Endothelial cell of umbilical vein (primary cell): Measurements from ENCODE around the gene ZNRF1. TPM values are rescaled to one million over a fixed set of nuclear protein-coding genes. Genes with fewer than 3 reads are reported as not detected.

ENCODE experiments used
- BruUV-seq: library from RNA; stranded (reverse); fragments of 400-500 nt; replicated peaks from 2 replicates; lab custom pipeline; 2021; lab: Mats Ljungman, UMichigan
- CTCF ChIA-PET: fragments of 300-600, 350-600 bp; sonication (Branson Sonifier 250); formaldehyde crosslinking; loops from one replicate; lab custom pipeline; 2021; ENCODE audit warnings: antibody characterized with exemption, inconsistent platforms; lab: Charles Lee
- POLR2A ChIA-PET: fragments of 300-600, 350-600 bp; sonication (Branson Sonifier 250); formaldehyde crosslinking; loops from one replicate; lab custom pipeline; 2021; ENCODE audit warnings: antibody characterized with exemption, inconsistent platforms; lab: Charles Lee
- DNase-seq: peaks from one replicate; pipeline ENCODE4 v3.0.0-alpha.2; 2011; ENCODE audit warnings: low read depth, low spot score
- FAIRE-seq: peaks from 2 replicates; lab custom pipeline; 2011; peaks lifted over from hg19 to GRCh38; lab: Jason Lieb, UNC
- H2AFZ ChIP-seq: 2 replicates; pipeline ENCODE4 v1.6.0; 2012; ENCODE audit warnings: low read depth, low read length, control low read depth, inconsistent platforms
- H3K27ac ChIP-seq: 2 replicates; pipeline ENCODE4 v1.5.1; 2011; ENCODE audit warnings: low read depth, mild to moderate bottlenecking, control low read depth, low read length, moderate library complexity; ENCODE audit not compliant: insufficient read depth
- H3K27me3 ChIP-seq, 2 experiments: 2 replicates each; pipeline versions ENCODE4 v1.6.0 to v1.6.1; 2011; ENCODE audit warnings: low read length in 2 of 2, mixed read lengths in 1 of 2; ENCODE audit not compliant: control insufficient read depth in 2 of 2, insufficient read depth in 2 of 2
- H3K36me3 ChIP-seq, 2 experiments: 2 replicates in 1 of 2; 3 replicates in 1 of 2; pipeline ENCODE4 v1.5.1; 2011; ENCODE audit warnings: low read length in 2 of 2, mild to moderate bottlenecking in 1 of 2, moderate library complexity in 1 of 2; ENCODE audit not compliant: control insufficient read depth in 2 of 2, insufficient read depth in 2 of 2; ENCODE audit errors: extremely low read depth in 1 of 2
- H3K4me1 ChIP-seq: 3 replicates; pipeline ENCODE4 v1.5.1; 2011; ENCODE audit warnings: mild to moderate bottlenecking, low read length; ENCODE audit not compliant: control insufficient read depth, insufficient read depth; ENCODE audit errors: extremely low read depth
- H3K4me2 ChIP-seq: 2 replicates; pipeline ENCODE4 v1.6.1; 2011; ENCODE audit warnings: low read length, control low read depth, mixed read lengths; ENCODE audit not compliant: insufficient read depth
- H3K4me3 ChIP-seq, 3 experiments: fragments of 200-600 bp in 1 of 3; sonication (generic), shearing (Covaris generic) in 1 of 3; replicated peaks in 1 of 3; 2 replicates each; pipeline ENCODE4 v1.5.1; 2011 to 2016; ENCODE audit warnings: control low read depth in 3 of 3, low read length in 3 of 3, mild to moderate bottlenecking in 2 of 3, inconsistent platforms in 1 of 3, low read depth in 1 of 3, moderate library complexity in 1 of 3; ENCODE audit not compliant: insufficient read depth in 1 of 3
- H3K79me2 ChIP-seq: 2 replicates; pipeline ENCODE4 v1.6.0; 2012; ENCODE audit warnings: low read length, inconsistent platforms; ENCODE audit not compliant: control insufficient read depth, insufficient read depth
- H3K9ac ChIP-seq: replicated peaks from 2 replicates; pipeline ENCODE3; 2011; ENCODE audit warnings: low read length, control low read depth; ENCODE audit not compliant: insufficient read depth; ENCODE audit errors: extremely low read depth
- H3K9me1 ChIP-seq: replicated peaks from 3 replicates; pipeline ENCODE4 v1.6.0; 2011; ENCODE audit warnings: mild to moderate bottlenecking, low read length; ENCODE audit not compliant: control insufficient read depth, insufficient read depth; ENCODE audit errors: extremely low read depth
- H3K9me3 ChIP-seq: replicated peaks from 2 replicates; pipeline ENCODE4 v1.5.1; 2012; ENCODE audit warnings: low read length, inconsistent platforms; ENCODE audit not compliant: control insufficient read depth, insufficient read depth
- H4K20me1 ChIP-seq: replicated peaks from 2 replicates; pipeline ENCODE3; 2011; ENCODE audit warnings: mild to moderate bottlenecking, low read length; ENCODE audit not compliant: control insufficient read depth, insufficient read depth; ENCODE audit errors: extremely low read depth
- EZH2 ChIP-seq: IDR thresholded peaks from 2 replicates; pipeline ENCODE4 v1.6.1; 2012; ENCODE audit warnings: borderline replicate concordance, low read depth, mild to moderate bottlenecking, moderate library complexity, low read length, inconsistent platforms; ENCODE audit not compliant: severe bottlenecking
- FOS ChIP-seq: IDR thresholded peaks from 2 replicates; pipeline ENCODE4 v1.6.1; 2011; ENCODE audit warnings: mild to moderate bottlenecking, low read length, moderate library complexity, borderline replicate concordance; ENCODE audit not compliant: insufficient read depth
- GATA2 ChIP-seq: IDR thresholded peaks from 2 replicates; pipeline ENCODE4 v1.7.0; 2011; ENCODE audit warnings: low read depth, mild to moderate bottlenecking, moderate library complexity, mixed read lengths, low read length; ENCODE audit not compliant: insufficient read length, insufficient read depth
- JUN ChIP-seq: IDR thresholded peaks from 2 replicates; pipeline ENCODE4 v1.6.1; 2011; ENCODE audit warnings: borderline replicate concordance, low read depth; ENCODE audit not compliant: insufficient read length, insufficient read depth
- MYC ChIP-seq: IDR thresholded peaks from one replicate; pipeline ENCODE4 v1.6.1; 2011; ENCODE audit warnings: mild to moderate bottlenecking, low read depth, low read length
- POLR2A ChIP-seq: IDR thresholded peaks from 2 replicates; pipeline ENCODE4 v1.6.1; 2012; ENCODE audit warnings: low read depth, mild to moderate bottlenecking, control low read depth, low read length
- POLR2AphosphoS5 ChIP-seq: IDR thresholded peaks from 2 replicates; pipeline ENCODE4 v1.6.1; 2012; ENCODE audit warnings: low read depth, mild to moderate bottlenecking, control low read depth, low read length, moderate library complexity; ENCODE audit not compliant: insufficient read depth
- dilution Hi-C: fragments of 300-500 bp; cut with MboI; formaldehyde crosslinking; loops from one replicate; pipeline ENCODE4 v1.15.0; 2019; ENCODE audit warnings: low sequenced_read_pairs; ENCODE audit not compliant: extremely low pct_ligation_motif_present
- intact Hi-C: fragments of 100-400 bp; cut with micrococcal nuclease; formaldehyde crosslinking; loops from one replicate; pipeline ENCODE4 v1.10.0; 2022
- polyA plus RNA-seq, 4 experiments: library from polyadenylated mRNA; depleted of rRNA in 3 of 4; stranded (reverse) in 3 of 4; unstranded in 1 of 4; fragments of >200 nt; gene quantifications; 2 replicates each; pipeline versions ENCODE4 v1.2.1 to v1.2.3, GENCODE V29; 2011 to 2012; ENCODE audit warnings: missing spikeins in 1 of 4
- total RNA-seq: library from RNA; stranded (reverse); gene quantifications from 2 replicates; pipeline ENCODE4 v1.2.3, GENCODE V29; 2021
- TF ChIP-seq, protein P1 (sequence below), 2 donors: IDR thresholded peaks; 1 replicate in 1 of 2; 2 replicates in 1 of 2; pipeline ENCODE4 v1.5.1; 2011; ENCODE audit warnings: low read length in 2 of 2, mild to moderate bottlenecking in 2 of 2, moderate library complexity in 2 of 2, control low read depth in 1 of 2, inconsistent platforms in 1 of 2, low read depth in 1 of 2; ENCODE audit not compliant: insufficient read depth in 1 of 2; ENCODE audit errors: extremely low read depth in 1 of 2
- TF ChIP-seq, protein P2 (sequence below): IDR thresholded peaks from 2 replicates; pipeline ENCODE4 v1.6.1; 2011; ENCODE audit not compliant: insufficient read depth, insufficient read length

The ZNRF1 gene
- total and polyA plus RNA-seq, 2 donors (not counting 3 experiments of a cell fraction or from before 2014, with no cell fraction given): 23.7 to 34.9 TPM

DNA sequence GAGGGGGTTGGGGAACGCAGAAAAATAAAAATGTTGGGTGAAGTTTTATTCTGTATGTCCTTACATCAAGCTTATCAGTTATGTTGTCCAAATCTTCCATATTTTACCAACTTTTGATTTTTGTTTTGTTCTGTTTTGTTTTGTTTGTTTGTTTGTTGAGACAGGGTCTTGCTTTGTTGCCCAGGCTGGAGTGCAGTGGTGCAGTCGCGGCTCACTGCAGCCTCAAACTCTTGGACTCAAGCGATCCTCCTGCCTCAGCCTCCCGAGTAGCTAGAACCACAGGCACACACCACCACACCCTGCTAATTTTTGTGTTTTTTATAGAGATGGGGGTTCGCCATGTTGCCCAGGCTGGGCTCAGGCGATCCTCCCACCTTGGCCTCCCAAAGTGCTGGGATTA, 20.8 kb downstream of the ZNRF1 start:
- no peak overlapping the region for H3K4me3 ChIP-seq
- intact Hi-C loops (no loop called here), dilution Hi-C loops (no loop called here)
- H3K79me2 ChIP-seq: peaks cover 67% of the 10 kb centered on the region
- H3K9me3 ChIP-seq: peaks cover 4% of the 10 kb centered on the region
- H3K27me3 ChIP-seq: no peaks in the 10 kb centered on the region
- no peaks in the 10 kb centered on the region for H3K36me3 ChIP-seq
- no peak overlapping the region for H3K9ac ChIP-seq
- no TSS peak for BruUV-seq
- CTCF ChIA-PET: interaction anchor here (1.0 to 1.8 kb wide), 3 partner anchors 18 to 92 kb away, joined by 3 to 7 read pairs (median 6); partner anchors contain the start of gene ZNRF1
- DNase-seq: no peak
- H4K20me1 ChIP-seq: no peaks in the 10 kb centered on the region
- H3K4me1 ChIP-seq: peaks cover 3% of the 10 kb centered on the region
- no peak overlapping the region for H2AFZ ChIP-seq
- TF ChIP-seq JUN (no peak), FOS (no peak), POLR2AphosphoS5 (no peak), MYC (no peak), POLR2A (no peak), EZH2 (no peak), GATA2 (no peak)
- TF ChIP-seq, protein P1, sequence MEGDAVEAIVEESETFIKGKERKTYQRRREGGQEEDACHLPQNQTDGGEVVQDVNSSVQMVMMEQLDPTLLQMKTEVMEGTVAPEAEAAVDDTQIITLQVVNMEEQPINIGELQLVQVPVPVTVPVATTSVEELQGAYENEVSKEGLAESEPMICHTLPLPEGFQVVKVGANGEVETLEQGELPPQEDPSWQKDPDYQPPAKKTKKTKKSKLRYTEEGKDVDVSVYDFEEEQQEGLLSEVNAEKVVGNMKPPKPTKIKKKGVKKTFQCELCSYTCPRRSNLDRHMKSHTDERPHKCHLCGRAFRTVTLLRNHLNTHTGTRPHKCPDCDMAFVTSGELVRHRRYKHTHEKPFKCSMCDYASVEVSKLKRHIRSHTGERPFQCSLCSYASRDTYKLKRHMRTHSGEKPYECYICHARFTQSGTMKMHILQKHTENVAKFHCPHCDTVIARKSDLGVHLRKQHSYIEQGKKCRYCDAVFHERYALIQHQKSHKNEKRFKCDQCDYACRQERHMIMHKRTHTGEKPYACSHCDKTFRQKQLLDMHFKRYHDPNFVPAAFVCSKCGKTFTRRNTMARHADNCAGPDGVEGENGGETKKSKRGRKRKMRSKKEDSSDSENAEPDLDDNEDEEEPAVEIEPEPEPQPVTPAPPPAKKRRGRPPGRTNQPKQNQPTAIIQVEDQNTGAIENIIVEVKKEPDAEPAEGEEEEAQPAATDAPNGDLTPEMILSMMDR (IDR thresholded peaks at IDR 0.05; ENCODE audit: extremely low read depth in 1 of 2, insufficient read depth in 1 of 2, low read depth in 1 of 2, low read length in 2 of 2): no peak
- TF ChIP-seq, protein P2, sequence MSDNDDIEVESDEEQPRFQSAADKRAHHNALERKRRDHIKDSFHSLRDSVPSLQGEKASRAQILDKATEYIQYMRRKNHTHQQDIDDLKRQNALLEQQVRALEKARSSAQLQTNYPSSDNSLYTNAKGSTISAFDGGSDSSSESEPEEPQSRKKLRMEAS: no peak
- H3K4me2 ChIP-seq: no peak overlapping the region
- no peaks in the 10 kb centered on the region for H3K9me1 ChIP-seq
- POLR2A ChIA-PET: no interaction called here
- H3K27ac ChIP-seq: no peak overlapping the region
- no peak for FAIRE-seq
